GM11168 (cell line): ENCODE data around the gene POU2F3.
"Not testable (repeated sequence)": the region's sequence is repeated elsewhere in the genome, so short reads cannot be mapped to it uniquely, and the experiment has no call there.

ENCODE experiments used
- in situ Hi-C: fragments of 300-500 bp; cut with MboI; formaldehyde crosslinking; loops from one replicate; pipeline ENCODE4 v1.12.0; 2022; ENCODE audit warnings: low sequenced_read_pairs; ENCODE audit not compliant: unreplicated experiment

The POU2F3 gene

GRCh38 chr11:120271672-120272071 is 31.7 kb downstream of the POU2F3 start:
- in situ Hi-C loops, result no loop called here

DNA sequence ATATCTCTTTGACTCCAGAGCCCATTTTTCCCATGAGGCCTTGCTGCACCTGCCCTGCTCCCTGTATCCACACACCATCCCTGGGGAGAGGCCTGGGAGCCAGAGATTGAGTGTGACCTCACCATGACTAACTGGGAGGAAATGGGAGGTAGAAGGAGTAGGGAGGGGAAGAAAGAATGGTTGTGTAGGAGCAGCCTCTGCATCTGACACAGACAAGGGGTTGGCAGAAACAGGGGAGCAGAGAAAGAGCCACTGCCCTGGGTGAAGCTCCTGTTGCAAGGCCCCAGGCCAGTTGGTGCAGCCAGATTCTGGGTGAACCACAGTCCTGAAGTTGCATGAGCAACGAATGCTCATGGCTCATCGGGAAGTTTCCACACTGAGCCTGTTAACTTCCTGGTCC is 32.4 kb downstream of the POU2F3 start:
- in situ Hi-C loops, result no loop called here

GRCh38 chr11:120273432-120273831 is 33.5 kb downstream of the POU2F3 start:
- in situ Hi-C loops, result no loop called here

- in situ Hi-C loops, result not testable (repeated sequence)
These were observed 34.0 kb downstream of the POU2F3 start for GRCh38 chr11:120273956-120274355.

DNA sequence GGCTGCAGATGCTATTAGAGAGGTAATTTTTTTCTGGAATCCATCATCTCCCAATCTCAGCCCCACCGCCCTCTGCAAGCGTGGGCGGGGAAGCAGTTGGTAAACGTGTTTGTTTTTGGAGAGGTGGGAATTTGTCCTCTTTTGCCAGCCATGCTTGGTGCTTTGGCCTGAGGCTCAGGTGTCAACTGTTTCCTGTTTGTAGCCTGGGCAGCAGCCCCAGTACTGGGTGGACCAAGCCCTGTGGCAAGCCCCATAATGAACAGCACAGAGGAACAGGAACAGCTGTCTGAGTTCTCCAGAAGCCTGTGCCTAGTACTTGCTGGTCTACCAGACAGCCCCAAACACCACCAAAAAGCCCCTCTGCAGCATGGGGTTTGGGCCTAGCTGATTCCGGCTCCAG is 39.6 kb downstream of the POU2F3 start:
- in situ Hi-C loops, result no loop called here

DNA sequence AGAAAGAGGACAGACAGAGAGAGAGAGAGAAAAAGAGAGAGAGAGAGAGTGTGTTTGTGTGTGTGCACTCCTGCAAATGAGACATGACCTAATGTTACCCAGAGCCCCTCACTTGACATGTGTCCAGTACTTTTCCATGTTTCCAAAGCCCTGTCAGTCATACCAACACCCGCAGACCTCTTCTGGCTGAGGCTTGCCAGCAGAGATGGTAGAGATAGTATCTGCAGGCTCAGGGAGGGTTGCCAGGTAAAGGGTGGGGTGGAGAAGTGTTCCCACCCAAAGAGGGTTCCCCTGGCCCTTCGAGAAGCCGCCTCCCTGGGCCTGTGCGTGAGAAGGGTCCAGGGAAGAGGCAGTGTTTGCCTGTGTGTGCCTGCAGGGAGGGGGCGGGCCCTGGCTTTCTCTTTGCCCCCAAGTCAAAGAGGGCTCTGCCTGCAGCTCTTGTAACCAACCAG is 40.7 kb downstream of the POU2F3 start:
- in situ Hi-C loops, result no loop called here

GRCh38 chr11:120281143-120281795 is 41.3 kb downstream of the POU2F3 start:
- in situ Hi-C loops, result no loop called here

GRCh38 chr11:120283124-120283523 is 43.2 kb downstream of the POU2F3 start:
- in situ Hi-C loops, result no loop called here

- in situ Hi-C loops, result no loop called here
These were observed 44.3 kb downstream of the POU2F3 start for GRCh38 chr11:120284272-120284671.

DNA sequence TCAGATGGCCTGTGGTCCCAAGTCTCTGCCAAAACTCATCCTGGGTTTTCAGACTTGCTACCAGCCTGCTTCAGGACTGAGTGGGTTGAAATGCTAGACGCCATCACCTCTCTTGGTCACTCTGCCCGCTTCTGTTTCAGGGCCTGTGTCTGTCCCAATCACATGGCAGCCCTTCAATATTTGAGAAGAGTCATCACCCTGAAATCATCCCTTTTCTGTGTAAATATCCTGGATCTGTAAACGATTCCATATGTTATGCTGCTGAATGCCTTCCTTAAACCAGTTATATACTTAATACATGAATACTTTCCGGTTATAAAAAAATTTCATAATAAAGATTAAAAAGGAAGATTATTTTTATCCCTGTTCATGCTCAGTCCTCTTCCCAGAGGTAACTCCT is 45.3 kb downstream of the POU2F3 start:
- in situ Hi-C loops, result no loop called here

DNA sequence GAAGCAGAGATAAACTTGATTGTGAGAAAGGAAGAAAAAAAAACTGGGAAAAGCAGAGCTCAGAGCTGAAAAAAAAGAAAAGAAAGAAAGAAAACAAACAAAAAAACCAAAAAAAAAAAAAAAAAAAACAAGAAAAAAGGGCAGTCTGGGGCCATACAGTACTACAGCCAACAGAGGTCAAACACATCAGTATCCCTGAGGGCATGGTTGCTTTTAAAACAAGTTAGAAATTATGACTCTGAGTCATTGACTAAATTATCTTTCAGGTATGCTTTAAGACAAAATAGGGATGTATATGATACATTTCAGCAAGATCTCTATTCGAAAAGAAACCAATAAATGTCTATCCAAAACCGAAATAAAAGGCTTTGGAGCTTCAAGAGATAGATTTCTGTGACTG is 48.1 kb downstream of the POU2F3 start:
- in situ Hi-C loops, result no loop called here

- in situ Hi-C loops, result no loop called here
These were observed 49.5 kb downstream of the POU2F3 start for GRCh38 chr11:120289426-120289825.

DNA sequence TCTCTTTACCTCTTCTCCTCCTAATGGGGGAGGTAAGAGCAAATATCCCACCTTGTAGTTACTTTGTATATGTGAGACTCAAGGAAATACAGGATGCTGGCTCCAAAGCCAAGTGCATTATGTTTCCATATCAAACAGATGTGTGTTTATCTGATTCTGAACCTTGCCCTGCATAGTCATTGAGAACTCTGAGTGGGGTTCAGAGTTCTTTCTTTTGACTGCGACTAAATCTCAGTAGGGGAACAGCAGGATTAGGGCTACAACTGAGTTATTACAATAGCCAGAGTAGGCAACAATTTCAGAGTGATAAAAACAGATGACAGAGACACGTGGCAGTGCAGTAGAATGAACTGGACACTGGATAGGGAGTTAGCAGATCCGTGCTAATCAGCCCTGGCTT is 51.0 kb downstream of the POU2F3 start:
- in situ Hi-C loops, result no loop called here

- in situ Hi-C loops, result no loop called here
These were observed 53.3 kb downstream of the POU2F3 start for GRCh38 chr11:120293038-120293800.

DNA sequence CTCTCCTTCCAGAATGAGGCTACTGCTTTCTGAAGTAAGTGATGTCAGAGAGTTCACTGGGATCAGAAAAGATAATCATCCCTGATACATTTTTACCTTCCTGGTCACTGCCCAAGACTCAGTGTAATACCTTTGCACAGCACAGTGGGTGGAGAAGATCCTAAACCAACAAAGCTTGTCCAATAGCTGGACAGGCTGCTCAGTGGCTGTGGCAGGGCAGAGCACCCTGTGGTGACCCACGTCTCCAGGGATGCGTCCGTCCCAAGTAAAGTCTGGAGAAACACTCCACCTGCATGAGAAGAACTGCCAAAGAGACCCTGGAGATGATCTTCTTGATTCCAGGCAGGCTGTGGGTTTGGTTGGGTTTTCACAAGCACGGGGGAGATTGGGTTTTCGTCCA is 54.2 kb downstream of the POU2F3 start:
- in situ Hi-C loops, result no loop called here

DNA sequence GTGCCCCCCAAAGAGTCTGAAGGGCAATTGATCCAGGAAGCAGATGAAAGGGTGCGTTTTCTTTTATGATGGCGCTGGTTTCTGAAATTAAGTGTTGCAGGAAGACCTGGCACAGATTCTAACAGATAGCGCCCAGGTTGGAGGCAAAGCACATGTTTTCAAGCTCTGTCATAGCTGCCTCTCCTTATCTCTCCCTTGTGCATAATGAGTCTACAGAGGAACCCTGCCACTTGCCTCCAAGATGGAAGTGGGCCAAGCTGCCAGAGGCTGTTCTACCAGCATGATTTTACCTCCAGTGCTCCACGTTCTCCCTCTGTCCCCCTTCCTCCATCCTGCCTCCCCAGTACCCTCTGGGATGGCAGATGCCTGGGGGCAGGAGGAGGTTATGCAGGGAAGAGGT is 55.2 kb downstream of the POU2F3 start:
- in situ Hi-C loops, result loop anchor here (5.0 kb wide), 2 partner anchors 48 to 123 kb away; no protein-coding TSS in a partner anchor

DNA sequence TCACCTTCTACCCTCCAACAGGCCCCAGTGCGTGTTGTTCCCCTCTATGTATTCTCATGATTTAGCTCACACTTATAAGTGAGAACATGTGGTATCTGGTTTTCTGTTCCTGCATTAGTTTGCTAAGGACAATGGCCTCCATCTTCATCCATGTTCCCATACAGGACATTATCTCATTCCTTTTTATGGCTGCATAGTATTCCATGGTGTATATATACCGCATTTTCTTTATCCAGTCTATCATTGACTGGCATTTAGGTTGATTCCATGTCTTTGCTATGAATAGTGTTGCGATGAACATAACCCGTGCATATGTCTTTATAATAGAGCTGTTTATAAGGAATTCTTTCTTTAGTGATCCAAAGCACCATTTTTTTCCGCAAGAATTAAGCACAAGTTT is 56.6 kb downstream of the POU2F3 start:
- in situ Hi-C loops, result loop anchor here (5.0 kb wide), 2 partner anchors 49 to 124 kb away; no protein-coding TSS in a partner anchor

DNA sequence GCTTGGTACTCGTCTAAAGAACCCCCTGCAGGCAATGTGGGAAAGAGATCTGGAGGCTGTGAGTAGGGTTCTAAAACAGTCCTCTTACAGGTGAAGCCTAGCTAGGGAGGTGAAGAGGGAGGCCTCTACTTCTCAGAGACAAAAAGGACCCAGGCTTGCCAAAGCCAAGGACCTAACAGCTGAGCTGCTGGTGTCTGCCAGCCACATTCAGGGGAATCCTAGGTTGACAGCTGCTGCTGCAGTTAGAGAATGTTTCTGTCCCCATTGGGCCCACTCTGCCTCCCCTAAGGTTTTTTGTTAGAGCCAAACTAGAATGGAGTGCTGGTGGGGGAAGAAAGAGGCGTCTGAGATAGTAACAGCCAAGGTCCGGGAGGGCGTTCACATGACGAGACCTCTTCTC is 58.5 kb downstream of the POU2F3 start:
- in situ Hi-C loops, result loop anchor here (5.0 kb wide), 2 partner anchors 51 to 126 kb away; no protein-coding TSS in a partner anchor

DNA sequence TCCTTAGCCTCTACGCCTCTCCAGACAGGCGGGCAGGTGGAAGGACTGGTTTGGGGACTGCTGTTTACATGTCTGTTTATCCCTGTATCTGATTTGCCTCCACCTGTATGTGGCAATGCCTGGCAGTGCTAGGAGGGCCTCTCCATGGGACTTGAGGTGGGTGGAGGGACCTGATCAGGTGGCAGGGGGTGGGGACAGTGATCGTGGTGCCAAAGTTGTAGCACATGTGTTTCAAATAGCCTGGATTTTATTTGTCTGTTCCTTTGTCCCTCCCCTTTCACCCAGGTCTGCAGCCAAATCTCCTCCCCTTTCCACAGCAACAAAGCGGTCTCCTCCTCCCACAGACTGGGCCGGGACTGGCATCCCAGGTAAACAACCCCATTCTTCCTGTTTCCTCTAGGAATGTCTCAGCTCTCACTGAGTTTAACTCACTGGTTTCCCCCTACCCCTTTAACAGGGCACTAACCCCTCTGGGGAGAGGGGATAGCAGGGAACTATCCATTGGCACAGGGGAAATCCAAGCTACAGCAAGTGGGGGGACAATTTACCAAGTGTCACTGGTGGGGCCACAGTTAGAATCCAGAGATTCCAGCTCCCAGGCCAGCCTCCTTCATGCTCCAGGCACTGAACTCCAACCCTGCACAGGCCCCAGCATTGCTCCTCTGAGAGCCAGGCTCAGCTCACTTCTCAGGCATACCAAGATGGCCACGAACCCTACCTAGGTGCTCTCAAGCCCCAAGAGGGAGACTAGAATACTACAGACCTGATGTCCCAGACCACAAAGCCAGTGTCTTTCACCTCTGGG is 62.3 kb downstream of the POU2F3 start:
- in situ Hi-C loops, result no loop called here

DNA sequence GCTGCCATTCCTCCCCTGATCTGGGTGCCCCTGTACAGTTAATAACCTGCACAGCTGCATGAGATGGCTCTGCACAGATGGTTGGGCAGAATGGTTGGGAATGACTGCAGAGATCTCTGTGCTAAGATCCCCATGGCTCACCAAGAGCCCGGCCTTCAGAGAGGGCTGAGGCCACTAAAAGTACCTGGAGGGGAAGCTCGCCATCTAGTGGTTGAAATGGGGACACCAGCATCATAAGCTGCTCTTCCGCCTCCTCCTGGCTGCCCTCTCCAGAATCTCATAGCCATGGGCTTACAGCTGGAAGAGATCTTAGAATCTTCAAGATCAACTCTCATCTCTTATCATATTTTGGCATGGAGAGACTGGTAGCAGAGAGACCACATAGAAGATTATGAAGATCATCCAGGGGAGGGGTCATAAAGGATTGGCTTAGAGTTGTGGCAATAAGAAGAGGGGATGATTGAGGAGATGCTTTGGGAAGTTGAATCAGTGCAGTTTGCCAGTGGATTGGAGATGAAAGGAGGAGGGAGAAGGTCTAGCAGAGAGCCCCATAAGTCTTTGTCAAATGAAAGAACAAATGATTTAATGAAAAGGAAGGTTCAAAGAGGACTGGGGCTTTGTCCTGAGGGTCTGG is 63.2 kb downstream of the POU2F3 start:
- in situ Hi-C loops, result no loop called here
